Measurements from ENCODE around the gene SNX20. TPM values are rescaled to one million over a fixed set of nuclear protein-coding genes. Genes with fewer than 3 reads are reported as not detected.

The SNX20 gene
- total and polyA plus RNA-seq, 2 of the 13 experiments (the other 11 are each of a cell fraction or from before 2014, with no cell fraction given): not detected

- no peak for FAIRE-seq
- in situ Hi-C loops (cut with HindIII; ENCODE audit: extremely low pct_ligation_motif_present, low pct_unique_long_range_greater_than_20kb): no loop called here
- H3K27ac ChIP-seq (ENCODE audit: extremely low read length, insufficient read depth, low read length): no peak overlapping the region
- H3K27me3 ChIP-seq (ENCODE audit: control insufficient read depth in 1 of 2, insufficient read depth in 2 of 2, low read length in 2 of 2): peaks cover 0 to 1% of the 10 kb centered on the region in 2 experiments; a peak in 1 of 5 replicates
- no peaks in the 10 kb centered on the region for H3K9me3 ChIP-seq (ENCODE audit: low read length)
- H3K4me2 ChIP-seq (ENCODE audit: low read depth, low read length): no peak overlapping the region
- TF ChIP-seq ZNF276 (CRISPR knock-in tag; IDR thresholded peaks at IDR 0.05; ENCODE audit: low read depth) (no peak), ZBTB21 (CRISPR knock-in tag; IDR thresholded peaks at IDR 0.05) (no peak), ZMAT3 (CRISPR knock-in tag; conservative IDR thresholded peaks at IDR 0.05) (no peak), ZNF251 (CRISPR knock-in tag; IDR thresholded peaks at IDR 0.05) (no peak), ZNF747 (CRISPR knock-in tag; IDR thresholded peaks at IDR 0.05; ENCODE audit: borderline replicate concordance) (no peak), ZNF143 (CRISPR knock-in tag; IDR thresholded peaks at IDR 0.05) (no peak), FOXM1 (CRISPR knock-in tag; IDR thresholded peaks at IDR 0.05) (no peak), RXRB (CRISPR knock-in tag; IDR thresholded peaks at IDR 0.05; ENCODE audit: borderline replicate concordance) (no peak), SCMH1 (CRISPR knock-in tag; IDR thresholded peaks at IDR 0.05; ENCODE audit: borderline replicate concordance) (no peak), ZEB1 (IDR thresholded peaks at IDR 0.05; ENCODE audit: insufficient replicate concordance, low read depth) (no peak), KDM6A (CRISPR knock-in tag; IDR thresholded peaks at IDR 0.05; ENCODE audit: low read depth) (no peak), ZNF589 (CRISPR knock-in tag; conservative IDR thresholded peaks at IDR 0.05) (no peak), ZBTB33 (CRISPR knock-in tag; IDR thresholded peaks at IDR 0.05) (no peak), RAD21 (CRISPR knock-in tag; IDR thresholded peaks at IDR 0.05) (no peak), STAG1 (CRISPR knock-in tag; IDR thresholded peaks at IDR 0.05) (no peak), AFF4 (CRISPR knock-in tag; IDR thresholded peaks at IDR 0.05) (no peak)
- no TSS peak for BruUV-seq (replicated peaks)
- WGBS (ENCODE audit: low lambda C conversion rate): 52% methylated on average over 2 of the region's 2 CpGs
- H3K4me3 ChIP-seq (replicated peaks in 1 of 3; ENCODE audit: insufficient read depth in 1 of 3, low read depth in 2 of 3, low read length in 3 of 3): no peak overlapping the region
- DNase-seq (ENCODE audit: low spot score): no peak
- no peaks in the 10 kb centered on the region for H4K20me1 ChIP-seq (ENCODE audit: insufficient read depth, low read length)
- no peaks in the 10 kb centered on the region for H3K36me3 ChIP-seq (replicated peaks in 1 of 2; ENCODE audit: control insufficient read depth in 1 of 2, insufficient read depth in 2 of 2, low read length in 2 of 2)
- ChIA-PET CTCF (ENCODE audit: low intra/inter-chr PET ratio, low total read pairs) (no interaction called here), POLR2A (no interaction called here)
- intact Hi-C loops (cut with micrococcal nuclease; ENCODE audit: unreplicated experiment): no loop called here
- H3K9ac ChIP-seq (ENCODE audit: insufficient read depth, low read depth, low read length): no peak overlapping the region
- no peaks in the 10 kb centered on the region for H3K79me2 ChIP-seq (ENCODE audit: insufficient read depth, low read length)
- no peak overlapping the region for H2AFZ ChIP-seq (ENCODE audit: low read length)
- ATAC-seq: no peak
- H3K4me1 ChIP-seq (ENCODE audit: insufficient read depth, low read length): peaks cover 31% of the 10 kb centered on the region
Measured at GRCh38 chr16:50722960-50723359, 41.8 kb upstream of the SNX20 start.

Data from HepG2 (cell line).